NCI-H2196 (cell line): Measurements from ENCODE around the gene SLC12A7.
"Not testable (repeated sequence)": the region's sequence is repeated elsewhere in the genome, so short reads cannot be mapped to it uniquely, and the experiment has no call there.

Source experiments
- DNase-seq: peaks from one replicate; lab custom pipeline; 2025; ENCODE audit not compliant: unreplicated experiment; lab: John Stamatoyannopoulos, UW

The SLC12A7 gene

GRCh38 chr5:1065891-1066650 is 45.8 kb downstream of the SLC12A7 start:
- DNase-seq: no peak

GRCh38 chr5:1065143-1065750 is 46.6 kb downstream of the SLC12A7 start:
- DNase-seq: no peak

- no peak for DNase-seq
These were observed 47.3 kb downstream of the SLC12A7 start for GRCh38 chr5:1064383-1065142.

- DNase-seq: no peak
These were observed 48.0 kb downstream of the SLC12A7 start for GRCh38 chr5:1063661-1064382.

- no peak for DNase-seq
These were observed 48.9 kb downstream of the SLC12A7 start for GRCh38 chr5:1062761-1063568.

- DNase-seq: no peak
These were observed 49.9 kb downstream of the SLC12A7 start for GRCh38 chr5:1061916-1062315.

GRCh38 chr5:1061292-1061691 is 50.6 kb downstream of the SLC12A7 start:
- not testable (repeated sequence) for DNase-seq

GRCh38 chr5:1060535-1060981 is 51.3 kb downstream of the SLC12A7 start:
- DNase-seq: no peak

GRCh38 chr5:1059884-1060263 is 52.0 kb downstream of the SLC12A7 start:
- DNase-seq: no peak

- DNase-seq: no peak
These were observed 52.6 kb downstream of the SLC12A7 start for GRCh38 chr5:1058988-1059883.

GRCh38 chr5:1058083-1058945 is 53.5 kb downstream of the SLC12A7 start:
- no peak for DNase-seq

- DNase-seq: no peak
These were observed 54.3 kb downstream of the SLC12A7 start for GRCh38 chr5:1057485-1058082.

- no peak for DNase-seq
These were observed 55.0 kb downstream of the SLC12A7 start for GRCh38 chr5:1056611-1057484.

- DNase-seq: no peak
These were observed 55.8 kb downstream of the SLC12A7 start for GRCh38 chr5:1055896-1056610.

- DNase-seq: no peak
These were observed 56.8 kb downstream of the SLC12A7 start for GRCh38 chr5:1054799-1055775.
